HG02678 (cell line): ENCODE measurements around the gene FTH1.
"Not testable (repeated sequence)": the region's sequence is repeated elsewhere in the genome, so short reads cannot be mapped to it uniquely, and the experiment has no call there.

ENCODE experiments used
- ATAC-seq: cut with Tn5 transposase; IDR thresholded peaks from one replicate; pipeline ENCODE4 v1.9.1; 2021; ENCODE audit warnings: mild to moderate bottlenecking, moderate library complexity; ENCODE audit not compliant: unreplicated experiment

Gene FTH1

DNA sequence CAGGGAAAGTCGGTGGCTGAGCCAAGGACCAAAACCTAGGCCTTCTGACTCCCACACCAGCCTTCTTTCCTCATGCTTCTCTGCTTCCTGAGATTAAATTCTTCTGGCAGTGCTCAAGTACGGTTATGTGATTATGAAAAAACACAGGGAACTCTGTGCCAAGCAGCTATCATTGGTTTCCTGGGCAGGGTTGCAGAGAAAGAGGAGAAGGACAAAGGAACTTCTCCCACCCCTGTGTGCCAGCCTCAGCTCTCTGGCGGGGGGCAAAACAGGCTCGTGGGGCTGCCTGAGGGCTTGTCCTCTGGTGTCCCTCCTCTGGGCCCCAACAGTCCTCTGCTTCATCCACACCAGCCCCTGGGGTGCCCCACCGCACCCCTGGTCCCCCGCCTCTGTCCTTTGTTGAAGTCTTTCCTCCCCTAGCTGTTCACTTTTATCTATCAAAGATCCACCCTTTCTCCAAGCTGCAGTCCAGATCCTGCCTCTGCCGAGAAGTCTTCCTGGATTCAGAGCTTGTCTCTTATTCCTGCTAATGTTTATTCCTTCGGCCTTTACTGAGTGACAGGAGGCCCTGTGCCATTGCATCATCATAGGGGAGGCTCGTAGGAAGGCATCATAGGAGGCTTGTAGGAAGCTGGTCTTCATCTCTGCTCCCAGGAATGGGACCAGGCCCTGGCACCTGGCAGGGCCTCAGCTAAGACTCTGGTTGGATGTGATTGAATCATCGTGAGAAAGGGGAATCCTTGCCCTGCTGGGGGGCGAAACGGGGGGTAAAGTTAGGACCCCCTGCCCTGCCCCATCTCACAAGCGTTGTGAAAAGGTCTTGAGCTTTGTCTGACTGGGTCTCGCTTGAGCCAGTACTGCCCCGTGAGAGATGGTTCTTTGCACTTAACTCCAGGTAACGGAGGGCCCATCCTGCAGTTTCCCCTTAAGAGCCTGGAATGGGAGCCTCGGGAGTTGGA lies 11.5 kb upstream of the FTH1 start:
- no peak for ATAC-seq

DNA sequence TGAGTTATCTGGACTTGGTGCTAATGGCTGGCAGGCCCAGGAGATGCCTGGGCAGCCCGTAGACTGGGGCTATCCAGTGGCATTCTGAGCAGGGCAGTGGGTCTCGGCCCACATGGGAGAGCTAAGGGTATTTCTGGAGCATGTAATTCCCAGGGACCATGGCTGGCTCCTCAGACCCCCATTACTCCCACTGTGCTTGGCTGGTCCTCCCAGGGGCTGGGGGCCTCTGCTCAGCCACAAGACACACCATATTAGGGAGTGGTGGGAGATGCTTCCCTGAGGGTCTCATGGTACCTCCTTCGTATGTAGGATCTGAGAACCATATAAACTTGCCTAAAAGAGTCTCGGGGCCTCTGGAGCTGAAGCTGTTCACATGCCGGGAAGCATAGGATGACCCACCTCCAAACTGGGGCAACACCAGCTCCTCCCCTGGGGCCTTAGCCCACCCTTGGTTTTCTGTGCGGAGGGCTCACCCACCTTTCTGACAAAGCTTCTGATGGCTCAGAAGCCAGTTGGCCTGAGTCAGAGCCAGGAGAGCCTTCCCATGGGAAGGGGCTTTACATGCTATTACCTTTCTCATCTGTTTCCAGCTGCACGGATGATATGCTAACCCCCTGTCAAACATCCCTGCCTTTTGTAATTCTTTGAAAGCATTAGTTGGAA lies 9.5 kb upstream of the FTH1 start:
- ATAC-seq = no peak

DNA sequence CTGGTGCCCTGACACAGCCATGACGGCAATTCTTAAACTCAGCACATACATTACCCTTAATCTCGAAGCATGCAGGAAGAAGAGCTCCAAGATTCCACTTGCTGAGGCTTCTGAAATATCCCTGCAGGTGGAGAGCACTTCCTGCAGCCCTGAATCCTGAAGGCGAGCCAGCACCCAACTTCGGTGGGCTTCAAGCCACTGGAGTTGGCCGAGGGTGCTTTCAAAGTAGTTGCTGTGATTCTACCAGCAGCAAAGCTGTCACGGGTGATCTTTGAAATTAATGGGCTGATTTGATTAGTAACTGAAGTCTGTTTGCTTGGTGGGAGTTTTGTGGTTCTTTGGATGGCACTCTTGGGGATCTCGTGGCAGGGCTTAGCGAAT lies 9.0 kb upstream of the FTH1 start:
- ATAC-seq = no peak

DNA sequence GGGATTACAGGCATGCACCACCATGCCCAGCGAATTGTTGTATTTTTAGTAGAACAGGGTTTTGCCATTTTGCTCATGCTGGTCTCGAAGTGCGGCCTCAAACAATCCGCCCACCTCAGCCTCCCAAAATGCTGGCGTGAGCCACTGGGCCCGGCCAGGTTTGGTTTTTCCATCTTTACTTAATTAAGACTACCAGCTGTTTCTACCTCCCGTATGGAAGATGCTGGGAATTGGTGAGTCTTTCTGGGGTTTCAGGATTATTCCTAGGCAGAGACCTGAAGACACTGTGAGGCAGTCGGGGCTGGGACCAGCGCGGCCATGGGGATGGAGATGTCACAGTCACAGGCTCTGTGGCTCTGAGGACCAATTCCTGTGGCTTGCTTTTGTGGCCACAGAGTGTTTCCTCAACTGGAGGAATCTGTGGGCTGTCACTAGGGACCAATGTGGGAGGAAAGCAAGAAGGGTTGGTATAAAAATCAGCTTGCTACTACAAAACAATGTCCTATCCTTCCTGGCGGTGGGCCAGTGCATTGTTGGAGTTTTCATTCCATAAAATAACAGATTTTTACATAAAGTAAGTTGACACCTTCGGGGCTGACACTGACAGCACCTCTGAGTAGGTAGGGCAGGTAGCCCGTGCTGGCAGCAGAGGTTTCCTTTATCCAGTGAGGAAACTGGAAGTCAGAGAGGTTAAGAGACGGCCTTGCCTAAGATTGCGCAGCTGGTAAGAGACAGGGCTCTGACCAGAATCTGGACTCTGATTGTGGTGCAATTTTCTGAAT lies 8.4 kb upstream of the FTH1 start:
- no peak for ATAC-seq

DNA sequence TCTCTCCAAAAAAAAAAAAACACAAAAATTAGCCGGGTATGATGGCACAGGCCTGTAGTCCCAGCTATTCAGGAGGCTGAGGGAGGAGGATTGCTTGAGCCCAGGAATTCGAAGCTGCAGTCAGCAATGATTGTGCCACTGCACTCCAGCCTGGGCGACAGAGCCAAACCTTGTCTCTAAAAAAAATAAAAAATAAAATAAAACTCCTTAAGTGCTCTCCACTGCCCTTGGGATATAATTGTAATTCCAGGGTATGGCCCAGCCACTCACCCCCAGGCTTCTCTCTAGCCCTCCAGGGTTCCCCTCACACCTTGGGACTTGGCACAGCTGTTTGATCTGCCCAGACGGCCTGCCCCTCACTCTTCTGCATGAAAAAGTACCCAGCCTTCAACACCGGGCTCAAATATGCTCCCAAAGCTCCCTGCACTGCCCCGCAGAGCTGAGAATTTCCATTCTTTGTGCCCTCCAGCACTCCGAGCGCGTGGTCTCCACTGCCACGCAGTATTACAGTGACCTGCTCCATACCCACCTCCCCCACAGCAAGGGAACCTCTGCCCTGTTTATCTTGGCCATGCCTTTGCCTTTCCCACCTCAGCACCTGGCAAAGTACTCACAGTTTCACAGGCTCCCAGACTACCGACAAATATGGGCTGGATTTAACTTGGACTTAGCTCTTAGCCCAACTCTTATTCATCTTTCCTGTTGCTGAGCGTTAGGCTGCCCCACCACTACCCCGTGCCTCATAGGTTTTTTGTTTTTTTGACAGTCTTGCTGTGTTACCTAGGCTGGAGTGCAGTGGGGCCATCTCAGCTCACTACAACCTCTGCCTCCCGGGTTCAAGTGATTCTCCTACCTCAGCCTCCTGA lies 7.6 kb upstream of the FTH1 start:
- ATAC-seq = no peak

DNA sequence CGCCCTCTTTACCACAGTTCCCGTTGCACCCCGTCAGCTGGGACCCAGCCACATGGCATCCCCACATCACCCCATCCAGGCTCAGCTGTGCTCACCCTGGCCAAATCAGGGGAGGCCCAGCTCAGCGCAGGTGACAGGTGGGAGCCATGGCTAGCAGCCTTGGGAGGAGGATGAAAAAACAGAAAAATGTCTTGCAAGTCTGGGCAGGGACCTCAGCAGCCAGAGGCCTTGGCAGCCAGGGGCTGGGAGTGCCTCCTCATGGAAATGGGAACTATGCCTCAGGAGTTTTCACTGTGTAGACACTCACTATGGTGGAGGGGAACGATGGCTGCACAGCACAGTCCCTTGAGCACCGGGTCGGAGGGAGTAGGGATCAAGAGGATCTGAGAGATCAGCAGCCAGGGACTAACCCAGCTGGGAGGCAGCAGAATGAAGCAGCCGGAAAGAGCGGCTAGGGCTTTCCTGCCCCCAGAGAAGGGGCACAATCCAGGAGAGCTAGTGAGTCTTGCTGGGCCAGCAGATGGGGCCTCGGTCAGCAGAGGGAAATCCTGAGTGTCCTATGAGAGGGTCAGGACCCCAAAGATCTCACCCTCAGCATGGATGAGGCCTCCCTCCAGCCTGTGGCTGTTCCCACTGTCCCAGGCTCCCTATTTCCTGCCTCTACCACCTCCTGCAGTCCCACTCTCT lies 6.2 kb upstream of the FTH1 start:
- ATAC-seq = no peak

DNA sequence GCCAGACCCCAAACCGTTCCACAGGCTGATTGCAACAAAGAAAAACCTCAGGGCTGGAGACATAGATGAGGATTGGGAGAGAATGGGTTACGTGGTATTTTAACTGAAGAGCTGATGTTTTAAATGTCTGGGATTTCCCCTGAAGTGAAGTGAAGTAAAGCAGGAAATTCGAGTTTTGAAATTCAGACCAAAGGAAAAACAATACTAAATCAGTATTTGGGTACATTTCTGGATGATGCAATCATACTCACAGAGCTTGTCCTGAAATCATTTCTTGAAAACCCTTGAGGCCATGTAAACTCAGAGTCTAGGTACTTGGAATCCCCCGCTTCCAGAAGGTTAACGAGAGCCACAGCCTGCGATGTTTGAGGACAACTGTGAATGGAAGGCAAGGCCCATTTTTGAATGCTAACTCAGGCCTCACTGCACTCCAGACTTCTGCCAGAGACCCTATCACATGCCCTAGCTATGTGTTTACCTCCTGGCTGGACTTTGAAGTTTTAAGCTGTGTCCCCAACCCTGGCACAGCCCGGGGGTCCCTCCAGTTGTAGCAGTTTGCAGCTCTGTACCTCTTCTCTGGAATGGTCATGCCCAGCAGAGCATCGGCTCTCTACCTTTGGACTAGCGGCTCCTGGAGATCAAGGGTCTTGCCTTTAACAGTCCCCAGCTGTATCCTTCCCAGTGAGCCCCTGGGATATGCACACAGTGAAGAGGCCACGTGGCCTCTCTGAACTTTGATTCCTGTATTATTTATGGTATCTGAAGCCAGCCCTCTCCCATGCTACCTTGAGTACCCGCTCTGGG lies 5.4 kb upstream of the FTH1 start:
- no peak for ATAC-seq

DNA sequence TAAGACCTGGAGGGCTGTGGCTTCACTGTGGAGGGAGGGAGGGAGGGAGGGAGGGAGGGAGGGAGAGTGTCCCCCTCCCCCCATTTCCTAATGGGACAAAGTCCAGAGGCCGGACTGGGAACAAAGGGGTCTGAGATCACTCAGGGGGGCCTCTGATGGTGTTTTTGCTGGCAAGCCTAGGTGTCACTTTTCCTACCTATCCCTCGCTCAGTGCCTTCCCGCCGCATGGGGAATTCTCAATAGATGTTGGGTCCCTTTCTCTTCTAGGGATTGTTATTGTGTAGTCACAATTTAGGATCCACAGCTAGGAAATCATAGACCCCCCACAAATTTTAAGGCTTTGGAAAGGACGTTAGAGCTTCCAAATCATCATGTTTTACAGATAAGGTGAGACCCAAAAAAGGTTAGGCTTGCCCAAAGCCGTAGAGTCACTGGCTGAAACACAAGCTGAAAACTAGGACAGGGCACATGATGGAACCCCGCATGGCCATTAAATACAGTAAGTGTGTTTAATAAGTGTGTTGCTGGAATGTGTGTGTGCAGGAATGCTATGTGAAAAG lies 4.8 kb upstream of the FTH1 start:
- no peak for ATAC-seq

DNA sequence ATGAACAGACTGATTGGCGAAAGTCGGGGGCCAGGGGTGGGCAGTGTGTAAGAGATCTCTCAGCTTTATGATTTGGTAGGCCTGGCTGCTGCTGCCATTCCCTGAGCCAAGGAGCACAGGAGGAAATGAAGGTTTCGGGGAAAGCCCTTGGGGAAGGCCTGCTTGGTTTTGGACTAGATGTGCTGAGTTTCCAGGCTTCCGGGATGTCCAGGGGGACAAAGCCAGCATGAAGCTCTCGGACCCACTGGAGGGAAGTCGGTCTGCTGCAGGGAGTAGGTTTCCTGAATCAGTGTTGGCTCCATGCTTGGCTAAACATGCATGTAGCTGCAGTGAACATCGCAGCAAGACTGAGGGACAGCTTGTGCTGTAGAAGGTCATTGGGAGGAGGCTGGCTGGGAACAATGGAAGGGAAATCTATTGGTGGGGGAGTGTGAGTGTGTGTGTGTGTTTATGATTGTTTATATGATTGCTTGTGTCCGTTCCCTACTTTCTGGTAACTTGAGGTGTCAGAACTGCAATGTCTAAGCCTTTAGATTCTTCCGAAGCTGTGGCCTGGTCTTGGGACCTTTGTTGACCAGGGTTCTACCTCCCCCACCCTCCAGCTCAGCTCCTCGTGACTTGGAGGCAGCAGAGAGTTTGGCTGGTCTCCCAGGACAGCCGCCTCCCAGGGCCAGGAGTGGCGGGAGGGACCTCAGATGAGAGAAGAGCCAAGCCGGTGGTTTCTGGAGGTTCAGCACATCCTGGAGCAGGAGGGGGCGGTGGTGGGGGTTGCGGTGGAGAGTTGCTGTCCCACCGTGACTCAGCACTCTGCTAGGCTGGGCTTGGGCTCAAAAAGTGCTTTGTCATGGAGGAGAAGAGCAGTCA lies 4.0 kb upstream of the FTH1 start:
- ATAC-seq = no peak

DNA sequence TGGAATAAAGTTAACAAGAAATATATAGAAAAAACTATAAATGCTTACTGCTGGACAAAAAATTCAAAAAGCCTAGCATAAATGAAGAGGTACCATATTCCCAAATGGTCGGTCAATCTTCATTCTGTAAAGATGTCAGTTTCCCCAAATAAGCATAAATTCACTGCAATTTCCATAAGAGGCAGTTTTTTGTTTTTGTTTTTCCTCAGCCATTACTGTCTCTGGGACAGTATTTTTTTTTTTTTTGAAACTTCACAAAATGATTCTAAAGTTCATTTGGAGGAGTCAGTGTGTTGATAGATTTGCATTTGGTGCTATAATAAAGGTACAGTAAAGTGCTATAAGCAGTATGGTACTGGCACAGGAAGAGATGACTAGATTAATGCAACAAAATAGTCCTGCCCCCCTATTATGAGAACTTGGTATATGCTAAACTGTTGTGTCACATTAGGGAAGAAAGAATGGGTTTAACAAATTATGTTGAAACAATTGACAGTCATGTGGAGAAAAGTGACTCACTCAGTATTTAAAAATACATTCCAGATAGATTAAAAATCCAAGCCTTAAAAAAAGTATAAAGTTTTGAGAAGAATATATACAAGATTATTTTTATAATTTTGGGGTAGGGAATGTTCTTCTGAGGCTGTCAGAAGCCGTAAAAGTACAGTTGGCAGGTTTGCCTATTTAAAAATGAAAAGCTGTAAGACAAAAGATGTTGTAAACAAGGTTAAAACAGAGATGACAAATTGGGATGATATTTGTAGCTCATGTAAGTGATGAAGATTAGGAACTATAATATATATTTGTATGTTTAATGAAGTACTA lies 2.6 kb upstream of the FTH1 start:
- ATAC-seq = no peak

DNA sequence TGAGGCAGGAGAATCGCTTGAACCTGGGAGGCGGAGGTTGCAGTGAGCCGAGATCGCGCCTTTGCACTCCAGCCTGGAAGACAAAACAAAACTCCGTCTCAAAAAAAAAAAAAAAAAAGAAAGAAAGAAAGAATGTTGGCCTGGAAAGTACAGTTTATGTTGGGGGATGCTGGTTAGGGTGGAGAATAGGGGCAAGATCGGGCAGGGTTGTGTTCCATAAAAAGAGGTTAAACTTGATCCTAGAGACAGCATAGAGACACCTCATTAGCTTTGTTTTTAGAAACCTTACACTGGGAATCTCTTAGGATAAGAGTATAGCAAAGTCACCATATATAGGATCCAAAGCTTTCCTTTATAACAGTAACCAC lies 1.9 kb upstream of the FTH1 start:
- no peak for ATAC-seq

DNA sequence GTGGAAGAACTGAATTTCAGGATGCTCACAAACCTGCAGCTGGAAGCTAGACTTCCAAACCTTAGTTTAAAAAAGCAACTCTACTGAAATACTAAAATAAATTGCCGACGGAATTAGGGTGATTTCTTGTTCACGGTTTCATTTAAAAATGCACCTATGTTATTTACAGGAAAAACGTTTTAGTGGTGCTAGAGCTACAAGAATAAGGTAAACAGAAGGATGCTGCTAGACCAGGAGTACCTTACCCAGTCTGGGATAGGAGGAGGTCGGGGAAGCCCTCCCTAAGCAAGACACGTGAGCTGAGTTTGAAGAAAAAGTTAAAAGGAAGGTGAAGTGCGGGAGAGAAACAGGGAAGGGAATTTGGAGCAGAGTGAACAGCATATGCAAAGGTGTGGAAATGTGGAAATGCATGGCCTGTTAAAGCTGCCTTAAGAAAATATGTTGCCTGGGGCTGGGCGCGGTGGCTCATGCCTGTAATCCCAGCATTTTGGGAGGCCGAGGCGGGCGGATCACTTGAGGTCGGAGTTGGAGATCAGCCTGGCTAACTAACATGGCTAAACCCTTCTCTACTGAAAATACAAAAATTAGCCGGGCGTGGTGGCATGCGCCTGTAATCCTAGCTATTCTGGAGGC lies 1.4 kb upstream of the FTH1 start:
- no peak for ATAC-seq

DNA sequence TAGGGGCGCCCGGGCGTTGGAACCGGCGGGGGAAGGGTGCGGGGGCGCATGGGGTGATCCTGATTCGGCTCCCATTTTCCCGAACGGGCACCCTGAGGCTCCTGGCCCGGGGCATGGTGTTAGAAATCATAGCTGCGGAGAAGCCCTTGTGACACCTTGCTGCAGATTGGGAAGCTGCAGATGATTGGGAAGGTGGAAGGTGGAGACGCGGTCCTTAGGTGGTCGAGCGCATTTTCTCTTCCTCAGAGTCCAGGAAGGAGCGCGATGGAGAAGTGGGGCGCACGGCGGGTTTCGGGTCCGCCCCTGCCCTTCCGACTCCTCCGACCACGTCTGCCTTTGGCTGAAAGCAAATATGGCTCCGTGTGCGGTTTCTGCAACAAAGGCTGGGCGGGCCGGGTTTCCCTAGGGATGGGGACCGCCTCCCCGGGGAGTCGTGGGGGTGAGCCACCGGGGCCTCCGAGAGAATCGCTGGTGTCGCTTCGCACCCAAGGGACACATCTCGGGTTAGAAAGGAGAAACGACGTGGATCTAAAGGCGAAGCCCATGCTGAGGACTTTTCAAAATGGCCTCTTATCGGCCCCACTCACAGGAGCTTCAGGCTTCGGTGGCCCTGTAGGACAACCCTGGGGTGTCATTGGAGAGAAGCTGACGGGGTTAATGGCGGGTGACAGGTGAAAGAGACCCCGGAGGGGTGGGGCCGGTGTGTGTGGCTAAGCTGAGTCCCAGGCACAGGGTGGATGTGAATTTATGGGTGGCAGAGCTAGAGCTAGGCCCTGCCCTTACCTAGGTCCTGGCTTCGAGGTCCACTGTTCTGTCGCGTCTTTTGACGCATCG lies 707 bp upstream of the FTH1 start:
- ATAC-seq = peak; percentile 39

DNA sequence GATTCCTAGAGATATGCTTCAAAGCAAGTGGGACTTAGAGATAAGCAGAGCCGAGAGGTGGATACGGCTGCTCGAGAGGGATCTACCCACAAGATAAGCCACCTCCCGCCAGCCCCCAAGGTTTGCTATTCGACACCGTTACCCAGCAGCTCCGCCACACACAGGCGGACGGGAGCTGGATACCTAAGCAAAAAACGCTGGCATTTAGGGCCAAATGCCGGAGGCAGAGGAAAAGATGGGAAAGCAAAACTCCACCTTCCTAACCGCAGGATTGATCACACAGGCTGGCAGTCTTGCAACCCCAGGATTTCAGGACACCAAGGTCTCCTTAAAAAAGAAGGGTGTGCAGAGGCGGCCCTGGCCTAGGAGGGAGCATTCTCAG lies 709 bp downstream of the FTH1 start:
- no peak for ATAC-seq

DNA sequence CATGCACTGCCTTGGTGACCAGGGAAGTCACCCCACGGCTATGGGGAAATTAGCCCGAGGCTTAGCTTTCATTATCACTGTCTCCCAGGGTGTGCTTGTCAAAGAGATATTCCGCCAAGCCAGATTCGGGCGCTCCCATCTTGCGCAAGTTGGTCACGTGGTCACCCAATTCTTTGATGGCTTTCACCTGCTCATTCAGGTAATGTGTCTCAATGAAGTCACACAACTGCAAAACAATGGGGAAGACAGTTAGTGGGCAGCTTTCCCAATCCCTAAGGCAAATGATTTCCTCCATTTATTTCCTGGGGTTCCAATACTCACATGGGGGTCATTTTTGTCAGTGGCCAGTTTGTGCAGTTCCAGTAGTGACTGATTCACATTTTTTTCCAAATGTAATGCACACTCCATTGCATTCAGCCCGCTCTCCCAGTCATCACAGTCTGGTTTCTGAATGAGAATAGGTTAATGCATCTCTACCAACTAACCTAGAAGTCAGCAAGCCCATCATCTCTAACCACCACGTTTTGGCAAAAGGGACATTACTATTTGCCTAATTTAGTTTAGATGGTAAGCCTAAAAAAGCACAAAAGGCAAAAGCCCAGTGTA lies 2.7 kb downstream of the FTH1 start:
- ATAC-seq = not testable (repeated sequence)
